Loucy (cell line): ENCODE results near the gene DNAH1.

Experiments used
- EZH2phosphoT487 ChIP-seq: fragments of 200-600 bp; IDR thresholded peaks from 2 replicates; pipeline ENCODE4 v1.6.1; 2018; ENCODE audit warnings: antibody characterized with exemption, mild to moderate bottlenecking, moderate library complexity, borderline replicate concordance
- TF ChIP-seq, protein P1 (sequence below): fragments of 200-600 bp; sonication (generic); conservative IDR thresholded peaks from 2 replicates; pipeline ENCODE4 v1.5.1; 2014; ENCODE audit warnings: mild to moderate bottlenecking, antibody characterized with exemption, low read length

DNA sequence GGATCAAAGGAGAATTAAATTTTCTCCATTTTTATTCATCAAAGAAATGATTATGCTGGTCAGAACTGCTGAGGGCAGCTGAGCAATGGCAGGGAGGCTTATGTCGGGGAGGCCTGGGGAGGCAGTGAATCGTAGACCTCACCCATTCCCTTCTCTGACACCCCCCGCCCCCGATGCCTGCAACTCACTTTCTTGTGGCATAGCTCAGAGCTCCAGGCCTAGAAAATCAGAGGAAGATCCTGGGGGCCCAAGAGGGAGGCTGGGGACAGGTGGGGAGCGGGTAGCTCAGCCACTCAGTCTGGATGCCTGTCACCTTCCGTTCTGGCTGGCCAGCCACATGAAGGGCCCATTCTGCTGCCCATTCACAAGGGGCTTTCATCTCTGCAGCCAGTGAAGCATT, 1.1 kb upstream of the DNAH1 start:
- TF ChIP-seq, protein P1, sequence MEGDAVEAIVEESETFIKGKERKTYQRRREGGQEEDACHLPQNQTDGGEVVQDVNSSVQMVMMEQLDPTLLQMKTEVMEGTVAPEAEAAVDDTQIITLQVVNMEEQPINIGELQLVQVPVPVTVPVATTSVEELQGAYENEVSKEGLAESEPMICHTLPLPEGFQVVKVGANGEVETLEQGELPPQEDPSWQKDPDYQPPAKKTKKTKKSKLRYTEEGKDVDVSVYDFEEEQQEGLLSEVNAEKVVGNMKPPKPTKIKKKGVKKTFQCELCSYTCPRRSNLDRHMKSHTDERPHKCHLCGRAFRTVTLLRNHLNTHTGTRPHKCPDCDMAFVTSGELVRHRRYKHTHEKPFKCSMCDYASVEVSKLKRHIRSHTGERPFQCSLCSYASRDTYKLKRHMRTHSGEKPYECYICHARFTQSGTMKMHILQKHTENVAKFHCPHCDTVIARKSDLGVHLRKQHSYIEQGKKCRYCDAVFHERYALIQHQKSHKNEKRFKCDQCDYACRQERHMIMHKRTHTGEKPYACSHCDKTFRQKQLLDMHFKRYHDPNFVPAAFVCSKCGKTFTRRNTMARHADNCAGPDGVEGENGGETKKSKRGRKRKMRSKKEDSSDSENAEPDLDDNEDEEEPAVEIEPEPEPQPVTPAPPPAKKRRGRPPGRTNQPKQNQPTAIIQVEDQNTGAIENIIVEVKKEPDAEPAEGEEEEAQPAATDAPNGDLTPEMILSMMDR, result no peak
- TF ChIP-seq EZH2phosphoT487, result no peak
